ENCODE results near the gene PCBP1. TPM values are rescaled to one million over a fixed set of nuclear protein-coding genes. Genes with fewer than 3 reads are reported as not detected.
"Not testable (repeated sequence)": the region's sequence is repeated elsewhere in the genome, so short reads cannot be mapped to it uniquely, and the experiment has no call there.

Gene PCBP1
- total and polyA plus RNA-seq, 2 experiments from 2014 or later: 212 to 393 TPM

- Histone ChIP-seq H3K27ac (ENCODE audit: low read depth) (no peak overlapping the region), H3K79me2 (replicated peaks; ENCODE audit: insufficient read depth) (no peaks in the 10 kb centered on the region), H3K36me3 (ENCODE audit: insufficient read depth) (no peaks in the 10 kb centered on the region), H4K20me1 (replicated peaks; ENCODE audit: insufficient read depth) (no peaks in the 10 kb centered on the region), H3K4me1 (ENCODE audit: insufficient read depth) (peaks cover 22% of the 10 kb centered on the region), H3K27me3 (ENCODE audit: insufficient read depth) (no peaks in the 10 kb centered on the region), H3K9me2 (ENCODE audit: insufficient read depth) (no peaks in the 10 kb centered on the region), H2AFZ (peak overlapping the region; percentile 43; the same call in 1 of the 2 replicates), H3K4me3 (no peak overlapping the region), H3F3A (replicated peaks; ENCODE audit: low read depth) (no peaks in the 10 kb centered on the region), H3K4me2 (no peak overlapping the region)
- Mint-ChIP-seq H3K27ac (0 out of 2 replicates have a peak overlapping the region, but pooled peaks have one; percentile 30), H3K27me3 (ENCODE audit: insufficient read depth, low read depth, poor library complexity) (peaks cover 2% of the 10 kb centered on the region), H3K4me3 (no peak overlapping the region), H3K4me1 (peaks cover 34% of the 10 kb centered on the region), H3K9me3 (no peaks in the 10 kb centered on the region), H3K36me3 (ENCODE audit: low read depth) (no peaks in the 10 kb centered on the region)
- ATAC-seq (no peak), DNase-seq (ENCODE audit: low spot score) (no peak)
- no peak for TF ChIP-seq ETS1 (IDR thresholded peaks at IDR 0.05)
- no peak for TF ChIP-seq CTCF (conservative IDR thresholded peaks at IDR 0.05; ENCODE audit: low read depth in 2 of 2)
- TF ChIP-seq EZH2phosphoT487 (IDR thresholded peaks at IDR 0.05; ENCODE audit: unreplicated experiment): no peak
- TF ChIP-seq ZNF114 (CRISPR knock-in tag; IDR thresholded peaks at IDR 0.05): no peak
- no peak for TF ChIP-seq NANOG (IDR thresholded peaks at IDR 0.05; ENCODE audit: borderline replicate concordance)
- no peak for TF ChIP-seq STAT1 (IDR thresholded peaks at IDR 0.05; ENCODE audit: unreplicated experiment)
These were observed 46.4 kb downstream of the PCBP1 start for GRCh38 chr2:70133491-70134322.

GRCh38 chr2:70134323-70134983 is 47.2 kb downstream of the PCBP1 start:
- peaks cover 34% of the 10 kb centered on the region for H3K4me1 Mint-ChIP-seq
- Histone ChIP-seq H2AFZ (0 out of 2 replicates have a peak overlapping the region, but pooled peaks have one; percentile 43), H3K4me1 (ENCODE audit: insufficient read depth) (peaks cover 23% of the 10 kb centered on the region)
- H3K36me3 Mint-ChIP-seq (ENCODE audit: low read depth); H3K36me3 ChIP-seq (ENCODE audit: insufficient read depth); ATAC-seq; H3K9me2 ChIP-seq (ENCODE audit: insufficient read depth); H3F3A ChIP-seq (replicated peaks; ENCODE audit: low read depth); H4K20me1 ChIP-seq (replicated peaks; ENCODE audit: insufficient read depth); DNase-seq (ENCODE audit: low spot score); H3K27me3 Mint-ChIP-seq (ENCODE audit: insufficient read depth, low read depth, poor library complexity); H3K4me2 ChIP-seq; H3K4me3 Mint-ChIP-seq; H3K27me3 ChIP-seq (ENCODE audit: insufficient read depth); H3K79me2 ChIP-seq (replicated peaks; ENCODE audit: insufficient read depth); H3K27ac Mint-ChIP-seq; H3K9me3 Mint-ChIP-seq; H3K27ac ChIP-seq (ENCODE audit: low read depth); H3K4me3 ChIP-seq: not testable (repeated sequence)

Small RNA genes lying within 50 kb of the gene (small RNA-seq; reads per million reads assigned to genes)
- gene RN7SL470P (ENCODE audit: low replicate concordance): not detected

Other genes starting within 250 kb of the PCBP1 start
- 54.3 and 65.2 TPM in 2 replicates for gene SNRNP27, start 193.5 kb upstream of the PCBP1 start, total RNA-seq (2014; rRNA removed; shearing (Covaris generic))
- gene SNRNP27, start 193.5 kb upstream of the PCBP1 start, polyA plus RNA-seq (2016; fragmentation: Nextera tagmentation; extraction: Ambion mirVana): 133 and 135 TPM in 2 replicates
- gene MXD1, start 172.4 kb upstream of the PCBP1 start, total RNA-seq (2014; rRNA removed; shearing (Covaris generic)): 1.5 and 1.8 TPM in 2 replicates
- 3.6 and 3.9 TPM in 2 replicates for gene MXD1, start 172.4 kb upstream of the PCBP1 start, polyA plus RNA-seq (2016; fragmentation: Nextera tagmentation; extraction: Ambion mirVana)
- 0.82 and 1.4 TPM in 2 replicates for gene ASPRV1, start 125.8 kb upstream of the PCBP1 start, total RNA-seq (2014; rRNA removed; shearing (Covaris generic))
- 0.54 and 0.60 TPM in 2 replicates for gene ASPRV1, start 125.8 kb upstream of the PCBP1 start, polyA plus RNA-seq (2016; fragmentation: Nextera tagmentation; extraction: Ambion mirVana)
- 6.9 and 12.7 TPM in 2 replicates for gene C2orf42, start 103.5 kb downstream of the PCBP1 start, total RNA-seq (2014; rRNA removed; shearing (Covaris generic))
- gene C2orf42, start 103.5 kb downstream of the PCBP1 start, polyA plus RNA-seq (2016; fragmentation: Nextera tagmentation; extraction: Ambion mirVana): 3.4 and 4.3 TPM in 2 replicates
- 126 and 179 TPM in 2 replicates for gene TIA1, start 161.2 kb downstream of the PCBP1 start, total RNA-seq (2014; rRNA removed; shearing (Covaris generic))
- 101 and 130 TPM in 2 replicates for gene TIA1, start 161.2 kb downstream of the PCBP1 start, polyA plus RNA-seq (2016; fragmentation: Nextera tagmentation; extraction: Ambion mirVana)
- 37.0 and 39.4 TPM in 2 replicates for gene PCYOX1, start 170.7 kb downstream of the PCBP1 start, total RNA-seq (2014; rRNA removed; shearing (Covaris generic))
- gene PCYOX1, start 170.7 kb downstream of the PCBP1 start, polyA plus RNA-seq (2016; fragmentation: Nextera tagmentation; extraction: Ambion mirVana): 18.6 and 19.3 TPM in 2 replicates
- gene SNRPG, start 206.3 kb downstream of the PCBP1 start, total RNA-seq (2014; rRNA removed; shearing (Covaris generic)): 275 and 450 TPM in 2 replicates
- 1,584 and 1,653 TPM in 2 replicates for gene SNRPG, start 206.3 kb downstream of the PCBP1 start, polyA plus RNA-seq (2016; fragmentation: Nextera tagmentation; extraction: Ambion mirVana)
- 115 and 122 TPM in 2 replicates for gene FAM136A, start 214.6 kb downstream of the PCBP1 start, total RNA-seq (2014; rRNA removed; shearing (Covaris generic))
- 133 and 150 TPM in 2 replicates for gene FAM136A, start 214.6 kb downstream of the PCBP1 start, polyA plus RNA-seq (2016; fragmentation: Nextera tagmentation; extraction: Ambion mirVana)